ENCODE data around the gene ANKRD13A. TPM values are rescaled to one million over a fixed set of nuclear protein-coding genes. Genes with fewer than 3 reads are reported as not detected.
"Not testable (repeated sequence)": the region's sequence is repeated elsewhere in the genome, so short reads cannot be mapped to it uniquely, and the experiment has no call there.

Gene ANKRD13A
- total RNA-seq, 1 experiment from 2014 or later: 34.5 TPM

GRCh38 chr12:110079477-110080400 is 80.5 kb downstream of the ANKRD13A start:
- intact Hi-C loops (cut with micrococcal nuclease; ENCODE audit: unreplicated experiment): no loop called here
- TF ChIP-seq CTCF (IDR thresholded peaks at IDR 0.05; ENCODE audit: unreplicated experiment): no peak
- Mint-ChIP-seq H3K4me3 (ENCODE audit: low read depth, unreplicated experiment) (peak overlapping the region; percentile 6), H3K36me3 (ENCODE audit: insufficient read depth, unreplicated experiment) (no peaks in the 10 kb centered on the region), H3K4me1 (ENCODE audit: low read depth, unreplicated experiment) (peaks cover 8% of the 10 kb centered on the region), H3K27me3 (ENCODE audit: unreplicated experiment) (peaks cover 56% of the 10 kb centered on the region), H3K27ac (ENCODE audit: unreplicated experiment) (peak overlapping the region; percentile 17), H3K9me3 (ENCODE audit: low read depth, unreplicated experiment) (peaks cover 2% of the 10 kb centered on the region)
- CTCF ChIA-PET: no interaction called here
- BruUV-seq (replicated peaks): no TSS peak
- DNase-seq: peak; percentile 29

GRCh38 chr12:110080410-110080809 is 81.2 kb downstream of the ANKRD13A start:
- Mint-ChIP-seq H3K36me3 (ENCODE audit: insufficient read depth, unreplicated experiment) (no peaks in the 10 kb centered on the region), H3K9me3 (ENCODE audit: low read depth, unreplicated experiment) (peaks cover 2% of the 10 kb centered on the region), H3K4me3 (ENCODE audit: low read depth, unreplicated experiment) (no peak overlapping the region), H3K4me1 (ENCODE audit: low read depth, unreplicated experiment) (peaks cover 8% of the 10 kb centered on the region), H3K27me3 (ENCODE audit: unreplicated experiment) (peaks cover 63% of the 10 kb centered on the region), H3K27ac (ENCODE audit: unreplicated experiment) (no peak overlapping the region)
- DNase-seq: no peak
- intact Hi-C loops (cut with micrococcal nuclease; ENCODE audit: unreplicated experiment): no loop called here
- CTCF ChIA-PET: no interaction called here
- no peak for TF ChIP-seq CTCF (IDR thresholded peaks at IDR 0.05; ENCODE audit: unreplicated experiment)
- no TSS peak for BruUV-seq (replicated peaks)

GRCh38 chr12:110084314-110085015 is 85.2 kb downstream of the ANKRD13A start:
- no peaks in the 10 kb centered on the region for H3K36me3 Mint-ChIP-seq (ENCODE audit: insufficient read depth, unreplicated experiment)
- CTCF ChIA-PET: interaction anchor here (0.6 kb wide), 1 partner anchor 253 kb away, joined by 4 read pairs; no protein-coding TSS in a partner anchor
- DNase-seq: no peak
- H3K4me3 Mint-ChIP-seq (ENCODE audit: low read depth, unreplicated experiment): no peak overlapping the region
- BruUV-seq (replicated peaks): no TSS peak
- peaks cover 2% of the 10 kb centered on the region for H3K9me3 Mint-ChIP-seq (ENCODE audit: low read depth, unreplicated experiment)
- TF ChIP-seq CTCF (IDR thresholded peaks at IDR 0.05; ENCODE audit: unreplicated experiment): no peak
- no peak overlapping the region for H3K27ac Mint-ChIP-seq (ENCODE audit: unreplicated experiment)
- intact Hi-C loops (cut with micrococcal nuclease; ENCODE audit: unreplicated experiment): no loop called here
- H3K27me3 Mint-ChIP-seq (ENCODE audit: unreplicated experiment): peaks cover 74% of the 10 kb centered on the region
- peaks cover 7% of the 10 kb centered on the region for H3K4me1 Mint-ChIP-seq (ENCODE audit: low read depth, unreplicated experiment)

GRCh38 chr12:110088216-110088615 is 89.0 kb downstream of the ANKRD13A start:
- H3K4me1 Mint-ChIP-seq (ENCODE audit: low read depth, unreplicated experiment); H3K9me3 Mint-ChIP-seq (ENCODE audit: low read depth, unreplicated experiment); DNase-seq; H3K27ac Mint-ChIP-seq (ENCODE audit: unreplicated experiment); intact Hi-C loops (cut with micrococcal nuclease; ENCODE audit: unreplicated experiment); BruUV-seq (replicated peaks); CTCF ChIA-PET; H3K36me3 Mint-ChIP-seq (ENCODE audit: insufficient read depth, unreplicated experiment); H3K4me3 Mint-ChIP-seq (ENCODE audit: low read depth, unreplicated experiment): not testable (repeated sequence)
- peaks cover 65% of the 10 kb centered on the region for H3K27me3 Mint-ChIP-seq (ENCODE audit: unreplicated experiment)
